NCI-H345 treated with DMSO at 0.1 percent for 48 hours (cell line): ENCODE measurements around the gene HS6ST2.

Experiments
- DNase-seq: peaks from one replicate; lab custom pipeline; 2025; ENCODE audit not compliant: unreplicated experiment; lab: John Stamatoyannopoulos, UW

Gene HS6ST2

DNA sequence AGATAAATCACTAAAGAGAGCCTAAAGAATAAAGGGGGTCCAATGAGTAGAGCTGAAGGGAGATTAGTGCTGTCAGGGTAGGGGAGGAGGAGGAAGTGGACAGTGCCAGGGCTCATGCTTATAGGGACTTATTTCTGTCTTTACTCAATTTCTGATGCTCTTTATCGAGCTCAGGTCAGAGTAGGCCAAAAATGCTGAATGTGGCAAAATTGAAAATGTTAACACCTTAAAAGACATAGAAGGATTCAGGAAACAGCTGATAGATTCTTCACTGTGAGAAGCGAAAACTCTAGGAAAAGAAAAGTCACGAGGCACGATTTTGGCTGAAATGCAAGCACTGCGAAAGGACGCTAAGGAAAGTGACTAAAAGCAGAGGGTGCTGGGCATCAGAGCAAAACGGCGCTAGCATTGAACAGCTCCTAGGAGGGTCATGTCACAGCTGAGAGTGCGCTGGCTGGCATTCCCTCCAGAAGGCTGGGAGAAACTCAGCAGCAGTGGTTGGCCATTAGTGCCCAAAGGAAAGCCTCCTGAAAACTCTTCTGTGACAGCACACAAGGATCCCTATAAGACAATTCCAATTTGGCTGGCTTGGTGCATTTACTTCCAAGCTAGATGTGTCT lies 150.9 kb downstream of the HS6ST2 start:
- no peak for DNase-seq

DNA sequence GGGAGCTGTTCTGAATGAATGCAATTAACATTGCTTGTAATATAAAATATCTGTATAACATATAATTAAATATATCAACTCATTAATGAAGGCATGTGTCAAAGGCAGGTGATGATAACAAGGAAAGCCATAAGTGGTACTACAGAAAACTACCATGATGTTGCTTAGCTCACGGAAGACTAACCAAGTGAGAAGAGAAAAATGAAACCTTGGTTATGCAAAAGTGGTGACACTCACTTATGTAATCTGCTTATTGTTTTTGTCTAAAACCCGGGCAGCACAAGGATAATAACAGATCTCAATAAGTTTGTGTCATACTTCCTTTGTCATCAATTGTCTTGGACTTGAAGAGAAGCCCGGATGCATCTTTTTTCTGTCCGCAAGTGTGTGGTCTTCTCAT lies 156.4 kb downstream of the HS6ST2 start:
- no peak for DNase-seq

DNA sequence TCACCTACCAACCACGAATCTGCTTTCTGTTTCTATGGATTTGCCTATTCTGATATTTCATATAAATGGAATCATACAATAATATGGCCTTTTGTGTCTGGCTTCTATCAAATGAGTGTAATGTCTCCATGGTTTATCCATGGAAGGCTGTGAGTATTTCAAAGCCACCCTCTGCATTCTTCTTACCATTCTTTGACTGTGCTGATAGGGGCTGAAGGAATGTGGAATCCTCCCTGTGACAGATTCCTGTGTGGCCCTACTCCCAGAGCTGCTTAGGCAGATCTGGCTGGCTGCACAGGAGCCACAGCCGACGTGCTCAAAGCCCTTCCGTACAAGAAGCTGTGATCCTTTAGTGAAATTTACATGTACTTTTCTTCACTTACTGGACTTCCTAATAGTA lies 163.2 kb downstream of the HS6ST2 start:
- no peak for DNase-seq

DNA sequence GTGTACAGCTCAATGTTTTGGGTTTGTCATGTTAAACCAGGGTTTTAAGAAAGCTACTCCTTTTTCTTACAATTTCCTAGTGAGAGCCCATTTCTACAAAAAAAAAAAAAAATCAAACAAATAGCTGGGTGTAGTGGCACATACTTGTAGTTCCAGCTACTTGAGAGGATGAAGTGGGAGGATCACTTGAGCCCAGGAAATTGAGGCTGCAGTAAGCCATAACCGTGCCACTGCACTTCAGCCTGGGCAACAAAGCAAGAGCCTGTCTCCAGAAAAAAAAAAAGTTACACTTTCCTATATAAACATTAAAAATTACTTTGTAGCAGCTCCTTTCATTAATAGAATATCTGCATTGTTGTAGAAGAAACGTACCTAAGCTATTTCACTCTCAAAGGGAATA lies 166.7 kb downstream of the HS6ST2 start:
- DNase-seq, result no peak

DNA sequence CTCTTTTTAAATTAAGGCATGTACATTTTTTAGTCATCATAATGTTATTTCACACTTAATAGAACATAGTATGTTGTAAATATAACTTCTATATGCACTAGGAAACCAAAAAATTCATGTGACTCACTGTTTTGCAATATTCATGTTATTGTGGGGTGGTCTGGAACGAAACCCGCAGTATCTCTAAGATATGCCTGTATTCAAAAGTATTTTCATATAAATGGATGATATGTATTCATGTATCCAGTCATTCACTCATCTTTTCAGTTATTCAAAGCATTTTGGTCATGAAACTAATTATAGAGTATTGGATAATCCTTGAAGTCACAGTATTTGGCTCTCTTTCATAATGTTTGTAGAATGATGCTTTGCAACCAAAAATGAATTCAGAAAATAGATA lies 168.1 kb downstream of the HS6ST2 start:
- DNase-seq, result no peak

DNA sequence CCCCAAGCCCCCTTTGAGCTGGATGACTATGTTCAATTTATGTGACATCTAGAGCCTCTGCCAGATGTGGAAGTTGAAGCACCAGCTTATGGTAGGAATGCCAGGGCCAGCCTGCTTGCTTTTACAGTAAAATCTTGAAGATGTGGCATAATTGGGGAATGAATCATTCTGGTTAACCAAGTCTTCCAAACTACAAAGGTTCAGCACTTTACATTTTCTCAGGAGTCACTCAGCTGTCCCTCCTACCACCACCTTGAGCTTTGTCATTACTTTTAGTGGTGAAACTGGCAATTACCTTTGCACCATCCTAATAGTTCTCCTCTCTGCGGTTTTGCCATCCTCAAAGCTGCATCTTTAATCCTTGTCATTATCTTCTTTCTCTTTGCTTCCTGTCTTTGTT lies 172.2 kb downstream of the HS6ST2 start:
- DNase-seq, result no peak

DNA sequence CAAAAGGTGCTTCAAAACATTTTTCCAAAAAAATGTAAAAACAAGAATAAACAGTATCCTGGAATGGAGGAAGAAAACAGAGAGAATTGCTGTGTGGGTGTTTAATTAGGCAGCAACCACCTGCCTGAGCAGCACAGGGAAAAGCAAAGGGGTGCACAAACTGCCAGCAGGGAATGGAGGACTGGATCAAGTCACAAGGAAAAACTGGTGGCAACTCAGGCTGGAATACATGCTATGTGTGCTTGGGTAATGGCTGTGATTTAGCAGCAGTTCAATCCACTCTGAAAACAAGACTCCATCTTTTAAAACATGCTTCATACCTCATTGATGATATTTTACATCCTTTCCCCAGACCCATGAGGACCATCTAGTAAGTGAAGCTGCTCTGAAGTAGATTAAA lies 179.5 kb downstream of the HS6ST2 start:
- DNase-seq, result no peak

DNA sequence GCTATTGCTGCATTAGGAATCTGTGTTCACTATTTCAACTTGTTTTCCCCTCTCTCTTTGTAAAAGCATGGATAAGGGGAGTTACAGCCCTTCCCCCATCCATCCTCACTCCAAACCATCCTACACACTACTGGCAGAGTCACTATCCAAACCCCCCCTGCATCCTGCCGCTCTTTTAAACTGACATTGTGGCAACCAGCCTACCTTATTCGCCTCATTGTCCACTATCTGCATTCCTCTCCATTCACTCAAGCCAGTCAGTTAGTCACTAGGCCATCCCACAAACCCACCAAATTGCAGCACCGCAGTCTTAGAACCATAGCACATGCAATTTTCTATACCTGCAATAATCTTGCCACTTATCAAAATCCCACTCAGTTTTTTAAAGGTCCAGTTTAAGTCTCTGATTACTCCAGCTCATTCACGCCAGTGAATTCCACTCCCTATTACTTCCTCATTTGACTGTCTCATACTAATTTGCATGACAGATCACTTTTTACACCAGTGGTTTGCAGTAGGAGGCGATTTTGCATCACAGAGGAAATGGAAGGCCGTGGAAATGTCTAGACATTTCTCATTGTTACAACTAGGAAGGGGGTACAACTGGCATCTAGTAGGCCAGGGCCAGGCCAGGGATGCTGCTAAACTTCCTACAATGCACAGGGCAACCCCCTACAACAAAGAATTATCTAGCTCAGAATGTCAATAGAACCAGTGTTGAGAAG lies 181.8 kb downstream of the HS6ST2 start:
- no peak for DNase-seq

DNA sequence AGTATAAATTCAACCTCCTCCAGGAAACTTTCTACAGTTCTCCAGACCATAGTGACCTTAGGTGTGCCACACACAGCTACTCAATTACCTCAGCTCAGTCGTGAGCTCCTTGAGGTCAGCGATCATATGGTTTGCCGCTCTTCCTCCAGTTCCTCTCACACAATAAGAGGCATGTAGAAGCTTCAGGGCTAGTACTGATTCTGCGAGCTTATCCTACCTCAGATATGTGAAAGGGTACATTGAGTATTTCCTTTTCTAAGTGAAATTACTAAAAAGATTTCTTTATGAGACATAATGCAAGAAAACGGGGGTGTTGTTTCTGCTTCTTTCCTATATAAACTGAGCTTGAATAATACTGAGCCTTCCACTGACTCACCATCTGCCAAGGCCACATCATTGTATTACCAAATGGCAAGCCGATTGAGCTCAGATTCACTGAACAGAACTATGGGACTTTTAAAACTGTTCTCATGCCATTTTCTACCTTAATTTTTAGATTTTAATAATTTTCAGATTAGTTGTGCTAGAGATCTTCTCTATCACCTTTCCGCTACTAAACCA lies 183.1 kb downstream of the HS6ST2 start:
- DNase-seq, result no peak

DNA sequence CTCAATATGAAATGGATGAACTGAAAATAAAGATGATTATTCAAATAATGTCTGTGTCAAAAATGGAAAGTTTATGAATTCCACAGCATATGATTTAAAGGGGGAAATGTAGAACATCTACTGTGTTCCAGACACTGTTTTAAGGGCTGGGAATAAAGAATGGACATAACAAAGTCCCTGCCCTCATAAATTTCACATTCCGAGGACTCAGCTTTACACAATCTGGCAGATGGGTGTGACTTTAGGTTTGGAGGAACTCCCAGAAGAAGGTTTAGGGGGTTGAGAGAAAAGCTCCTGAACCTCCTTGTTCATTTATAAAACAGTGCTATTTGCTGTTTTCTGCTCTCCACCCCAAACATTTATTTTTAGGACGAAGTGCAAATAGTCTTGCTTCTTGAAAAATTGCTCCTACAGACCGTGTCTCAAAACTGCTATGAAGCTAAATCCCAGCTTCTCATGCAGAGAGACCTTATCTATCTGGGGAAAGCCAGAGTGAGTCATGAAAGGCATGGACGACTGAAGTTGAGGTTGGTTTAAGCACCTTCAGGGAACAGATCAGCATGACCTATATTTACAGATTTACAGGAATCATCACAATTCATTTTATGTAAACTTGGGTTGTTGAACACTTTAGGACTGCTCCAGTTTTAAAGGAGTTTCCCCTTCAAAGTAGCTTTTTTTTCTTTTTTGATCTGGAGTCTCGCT lies 184.3 kb downstream of the HS6ST2 start:
- no peak for DNase-seq

DNA sequence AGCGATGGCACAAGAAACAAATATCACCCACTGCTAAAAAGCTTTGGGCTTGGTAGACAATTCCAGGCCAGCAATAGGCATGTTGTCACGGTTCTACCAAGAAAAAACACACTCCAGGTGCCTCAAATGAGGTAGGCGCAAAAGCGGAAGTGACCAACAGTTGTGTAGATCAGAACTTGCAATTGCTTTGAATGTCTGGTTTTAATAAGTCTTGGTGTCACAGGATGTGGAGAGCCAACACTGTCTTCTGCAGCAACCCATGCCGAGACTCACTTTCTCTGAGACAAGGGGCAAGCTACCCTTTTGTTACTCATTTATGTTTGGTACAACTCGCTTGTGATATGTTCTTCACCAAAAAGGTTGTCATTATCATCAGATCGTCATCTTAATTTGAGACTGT lies 188.8 kb downstream of the HS6ST2 start:
- DNase-seq, result no peak

DNA sequence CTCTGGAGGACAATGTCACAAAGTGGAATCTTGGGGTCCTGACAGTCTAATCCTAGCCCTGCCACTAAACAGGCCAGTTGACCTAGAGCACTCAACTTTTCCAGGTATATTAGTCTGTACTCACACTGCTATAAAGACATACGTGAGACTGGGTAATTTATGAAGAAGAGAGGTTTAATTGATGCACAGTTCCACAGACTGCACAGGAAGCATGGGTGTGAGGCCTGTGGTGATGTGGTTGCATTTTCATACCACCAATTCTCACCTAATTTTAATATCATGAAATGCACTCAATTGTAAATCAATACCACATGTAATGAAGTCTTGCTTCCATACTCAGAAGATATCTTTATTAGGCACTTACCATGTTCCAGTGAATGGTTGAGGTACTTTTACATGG lies 192.0 kb downstream of the HS6ST2 start:
- DNase-seq, result no peak

DNA sequence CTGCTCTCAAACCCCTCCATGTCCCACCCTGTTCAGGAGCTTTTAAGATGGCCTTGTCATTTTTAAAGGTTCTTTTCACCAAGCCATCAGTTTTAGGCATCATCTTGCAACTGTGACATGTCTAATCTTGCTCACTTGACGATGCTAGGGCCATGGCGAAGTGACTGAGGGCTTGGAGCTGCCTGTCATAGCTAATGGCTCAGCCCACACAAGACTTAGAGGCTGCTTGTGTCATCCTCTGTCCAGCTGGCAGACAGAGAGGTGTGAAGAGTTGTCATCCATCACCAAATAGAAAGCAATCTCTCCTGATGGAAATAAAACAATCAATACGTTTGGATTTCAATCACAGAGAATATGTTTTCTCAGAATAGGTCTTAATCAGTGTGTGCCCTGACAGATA lies 194.9 kb downstream of the HS6ST2 start:
- DNase-seq, result no peak

DNA sequence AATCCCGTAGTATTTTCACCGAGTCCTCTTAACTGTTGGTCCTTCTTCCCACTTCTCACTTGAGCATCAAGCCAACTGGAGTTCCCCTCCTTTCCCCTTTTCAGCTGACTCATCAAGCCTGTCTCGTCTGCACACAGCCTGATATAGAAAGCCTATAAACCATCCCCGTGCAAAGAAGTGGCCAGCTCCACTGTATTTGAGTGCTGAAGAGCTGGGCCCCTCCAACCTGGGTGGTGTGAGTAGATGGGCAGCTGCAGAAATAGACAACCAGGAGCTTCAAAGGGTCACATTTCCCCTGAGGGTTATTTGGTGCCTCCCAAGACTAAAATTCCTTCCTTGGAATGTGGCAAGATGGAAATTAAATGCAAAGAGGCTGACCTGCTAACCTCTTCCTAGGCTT lies 199.7 kb downstream of the HS6ST2 start:
- DNase-seq, result no peak

DNA sequence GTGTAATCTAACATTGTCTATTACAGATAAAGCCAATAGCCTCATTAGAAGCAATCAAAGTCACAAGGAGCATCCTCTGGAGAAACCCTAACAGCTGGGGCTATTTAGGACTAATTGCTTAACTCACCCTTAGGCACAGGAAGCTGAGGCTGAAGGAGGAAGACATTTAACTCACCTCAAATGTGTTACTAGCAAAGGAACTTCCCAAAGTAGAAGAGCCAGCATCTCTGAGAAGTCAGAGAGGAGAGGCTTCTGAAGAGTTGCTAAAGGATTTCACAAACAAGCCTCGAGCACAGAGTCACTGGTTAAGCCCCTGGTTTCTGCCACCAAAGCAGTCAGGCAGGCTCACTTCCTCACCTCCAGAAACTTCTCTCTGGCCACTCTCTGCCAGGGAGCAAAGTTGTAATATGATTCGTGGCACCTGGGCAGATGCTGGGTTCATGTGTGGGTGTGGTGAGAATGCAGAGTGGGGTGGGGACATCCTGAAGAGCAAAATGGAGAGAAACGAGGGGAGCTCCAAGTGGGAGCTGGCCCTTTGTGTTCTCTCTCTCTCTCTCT lies 201.3 kb downstream of the HS6ST2 start:
- no peak for DNase-seq

DNA sequence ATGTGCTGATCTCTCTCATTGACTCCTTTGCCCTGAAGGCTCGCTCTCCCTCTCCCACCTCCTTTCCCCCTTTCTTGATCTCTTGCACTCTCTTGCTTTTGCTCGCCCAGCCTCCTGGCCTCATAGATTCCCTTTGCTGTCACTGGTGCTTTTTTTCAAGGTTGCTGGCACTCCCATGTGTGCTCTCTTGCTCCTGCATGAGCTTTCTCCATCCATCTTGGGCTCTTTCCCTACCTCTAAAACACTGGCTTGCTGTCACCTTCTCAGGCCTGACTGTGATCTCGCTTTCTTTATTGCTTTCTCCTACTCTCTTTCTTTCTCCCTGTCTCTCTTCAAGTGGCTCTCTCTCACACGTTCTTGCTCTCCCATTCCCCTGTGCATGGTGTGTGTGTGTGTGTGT lies 202.0 kb downstream of the HS6ST2 start:
- DNase-seq, result no peak

DNA sequence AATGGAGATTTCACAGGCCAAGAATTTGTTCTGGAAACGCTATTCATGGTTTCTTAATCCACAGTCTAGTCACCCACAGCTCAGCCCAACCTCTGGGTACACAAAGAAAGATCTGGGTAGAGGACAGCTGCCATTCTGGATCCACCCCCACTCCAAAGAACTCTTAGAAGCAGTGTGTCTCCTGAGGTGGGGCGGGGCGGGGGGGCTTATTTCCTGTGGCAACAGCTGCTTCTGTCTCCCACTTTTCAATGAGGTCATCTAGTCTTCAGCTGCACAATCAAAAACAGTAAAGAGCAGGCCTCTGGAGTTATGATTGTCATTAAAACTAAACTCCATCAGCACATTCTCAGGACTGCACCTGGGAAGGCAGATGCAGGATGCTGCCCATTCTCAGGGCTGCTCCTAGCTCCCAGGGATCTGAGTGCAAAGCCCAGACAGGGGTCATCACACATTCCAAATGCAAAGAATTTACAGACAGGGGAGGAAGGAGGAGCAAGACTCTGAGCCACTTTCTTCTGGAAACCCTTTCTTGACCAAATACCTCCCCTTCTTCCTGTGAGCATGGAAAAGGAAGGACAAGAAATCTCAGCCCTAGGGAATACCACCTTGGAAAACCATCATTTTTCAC lies 207.3 kb downstream of the HS6ST2 start:
- no peak for DNase-seq

DNA sequence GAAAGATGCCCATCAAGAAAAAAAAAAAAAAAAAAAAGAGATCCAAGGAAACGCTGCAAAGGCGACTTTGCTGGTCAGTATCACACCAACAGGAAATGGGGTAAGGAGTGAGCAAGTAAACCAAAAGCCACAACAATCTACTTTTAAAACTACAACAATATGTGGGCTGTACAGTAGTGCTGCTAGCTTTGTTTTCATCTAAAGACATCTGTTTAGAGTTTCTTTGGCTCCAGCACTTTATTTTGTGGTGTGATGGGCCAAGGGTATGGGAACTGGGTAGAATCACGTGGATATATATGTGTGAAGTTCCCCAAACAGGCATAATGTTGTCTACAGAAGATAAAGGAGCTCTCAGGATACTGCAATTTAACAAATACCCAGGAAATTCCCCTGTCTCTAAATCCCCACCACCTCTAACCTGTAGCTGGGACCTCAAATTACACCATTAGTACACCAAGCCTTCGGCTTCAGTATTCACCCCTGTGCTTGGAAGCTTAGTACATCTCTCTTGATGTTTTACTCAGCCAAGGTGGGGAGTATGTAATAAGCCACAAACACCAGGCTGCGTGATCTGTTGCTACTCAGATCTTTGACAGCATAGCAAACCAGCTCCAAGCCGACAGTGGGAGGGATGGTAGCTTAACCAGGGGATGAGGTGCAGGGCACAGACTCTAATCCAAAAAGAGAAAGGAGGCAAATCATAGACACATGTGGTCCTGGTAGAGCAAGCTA lies 207.9 kb downstream of the HS6ST2 start:
- DNase-seq, result no peak

DNA sequence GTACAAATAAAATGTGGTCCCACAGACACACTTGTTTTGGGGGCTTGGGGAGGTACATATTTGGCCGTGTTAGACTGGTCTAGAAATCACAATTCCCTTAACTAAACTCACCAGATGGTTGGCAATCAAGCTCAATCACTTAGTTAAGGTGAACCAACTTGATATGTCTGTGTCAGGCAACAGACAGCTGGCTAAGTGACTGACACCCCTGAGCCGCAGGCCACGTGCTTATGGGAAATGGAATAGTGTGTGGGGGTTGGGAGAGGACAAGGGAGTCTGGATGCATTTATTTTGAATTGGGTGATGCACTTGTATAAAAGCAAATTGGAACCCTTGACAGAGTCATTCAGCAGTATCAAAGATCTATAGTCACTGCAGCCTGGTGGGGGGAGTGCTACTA lies 209.0 kb downstream of the HS6ST2 start:
- no peak for DNase-seq

DNA sequence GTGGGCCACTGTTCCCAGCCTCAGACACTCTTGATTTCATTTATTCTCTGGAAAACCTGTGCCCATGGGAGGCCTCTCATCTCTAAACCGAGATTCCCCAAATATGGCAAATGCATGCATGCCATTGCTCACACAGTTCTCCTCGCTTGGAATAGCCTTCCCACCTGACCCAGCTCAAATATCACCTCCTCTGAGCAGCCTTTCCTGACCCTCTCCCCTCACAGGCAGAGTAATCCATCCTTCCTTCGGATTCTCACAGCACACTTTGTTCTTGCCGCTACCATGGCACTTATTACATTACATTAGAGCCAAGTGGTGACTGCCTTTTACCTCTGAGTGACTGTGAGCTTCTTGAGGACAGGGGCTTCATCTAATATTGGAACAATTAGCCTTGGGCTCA lies 209.5 kb downstream of the HS6ST2 start:
- DNase-seq, result no peak

DNA sequence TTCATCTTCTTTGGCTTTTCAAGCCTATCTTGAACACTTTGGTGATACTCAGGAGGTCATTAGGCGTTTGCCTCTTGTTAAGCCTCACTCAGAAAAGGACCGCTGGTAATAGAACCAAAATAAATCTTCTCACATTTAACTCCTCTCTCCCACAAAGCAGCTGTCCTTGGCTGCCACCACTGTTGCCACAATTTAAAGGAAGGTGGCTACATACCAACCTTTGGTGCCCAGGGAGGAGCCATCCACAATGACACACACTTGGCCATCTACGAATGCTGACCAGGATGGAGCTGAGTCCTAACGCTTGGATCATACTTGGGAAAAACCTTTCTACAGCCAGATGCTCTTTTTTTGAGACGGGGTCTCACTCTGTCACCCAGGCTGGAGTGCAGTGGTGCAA lies 210.2 kb downstream of the HS6ST2 start:
- DNase-seq, result no peak
